Ishikawa (cell line): ENCODE data around the gene CLBA1.

Source experiments
- CEBPB ChIP-seq: IDR thresholded peaks from 2 replicates; pipeline ENCODE4 v1.6.1; 2012
- EGR1 ChIP-seq: IDR thresholded peaks from 2 replicates; pipeline ENCODE4 v1.6.1; 2012
- FOXM1 ChIP-seq: IDR thresholded peaks from 2 replicates; pipeline ENCODE4 v1.6.1; 2012; ENCODE audit warnings: low read depth, borderline replicate concordance
- RAD21 ChIP-seq: IDR thresholded peaks from 2 replicates; pipeline ENCODE4 v1.6.1; 2012; ENCODE audit warnings: low read depth
- TAF1 ChIP-seq: IDR thresholded peaks from 2 replicates; pipeline ENCODE4 v1.6.1; 2012; ENCODE audit warnings: low read depth, mild to moderate bottlenecking
- YY1 ChIP-seq: IDR thresholded peaks from 2 replicates; pipeline ENCODE4 v1.6.1; 2012; ENCODE audit warnings: low read depth
- ZBTB7A ChIP-seq: IDR thresholded peaks from 2 replicates; pipeline ENCODE4 v1.6.1; 2012; ENCODE audit warnings: low read depth
- TF ChIP-seq, protein P1 (sequence below): IDR thresholded peaks from 2 replicates; pipeline ENCODE4 v1.6.1; 2012
- TF ChIP-seq, protein P2 (sequence below): IDR thresholded peaks from 2 replicates; pipeline ENCODE4 v1.6.1; 2012; ENCODE audit warnings: low read depth, mild to moderate bottlenecking
- TF ChIP-seq, protein P3 (sequence below): IDR thresholded peaks from 2 replicates; pipeline ENCODE4 v1.6.1; 2012

DNA sequence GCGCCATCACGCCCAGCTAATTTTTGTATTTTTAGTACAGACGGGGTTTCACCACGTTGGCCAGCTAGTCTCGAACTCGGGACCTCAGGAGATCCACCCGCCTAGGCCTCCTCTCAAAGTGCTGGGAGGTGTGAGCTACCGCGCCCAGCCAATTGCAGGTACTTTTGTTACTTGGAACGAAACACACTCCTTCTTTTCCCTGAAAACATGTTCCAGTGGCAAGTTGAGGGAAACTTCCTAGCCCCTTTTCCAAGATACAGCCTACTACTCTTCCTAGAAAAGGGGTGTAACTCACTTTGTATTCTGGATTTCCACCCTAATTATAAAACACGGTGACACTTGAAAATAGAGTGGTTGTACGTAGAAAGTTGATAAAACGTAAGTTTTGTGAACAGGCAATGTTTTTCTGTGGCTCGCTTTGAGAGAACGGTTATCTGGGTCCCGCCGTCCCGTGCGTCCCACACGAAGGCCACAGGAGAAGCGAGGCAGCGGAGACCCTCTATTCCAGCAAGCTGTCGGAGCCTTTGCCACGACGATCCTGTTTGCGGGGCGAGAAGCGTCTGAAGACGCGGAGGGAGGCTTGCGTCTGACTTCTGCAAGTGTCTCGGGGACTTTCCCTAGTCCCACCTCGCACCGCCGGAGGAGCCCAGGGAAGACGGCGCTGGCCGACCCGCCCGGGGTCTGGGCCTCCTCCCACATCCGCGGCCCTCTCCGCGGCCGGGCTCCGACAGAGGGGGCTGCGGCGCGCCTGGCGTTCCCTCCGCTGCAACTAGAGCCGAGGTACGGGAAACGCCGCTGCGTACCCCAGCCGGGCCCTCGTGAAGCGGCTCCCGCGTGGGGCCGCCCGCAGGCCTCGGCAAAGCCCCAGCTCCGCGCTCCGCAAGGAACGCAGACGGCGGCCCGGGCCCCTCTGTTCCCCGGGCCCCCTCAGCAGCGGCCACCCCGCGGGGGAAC is 34.5 kb downstream of the CLBA1 start:
- TF ChIP-seq, protein P1, sequence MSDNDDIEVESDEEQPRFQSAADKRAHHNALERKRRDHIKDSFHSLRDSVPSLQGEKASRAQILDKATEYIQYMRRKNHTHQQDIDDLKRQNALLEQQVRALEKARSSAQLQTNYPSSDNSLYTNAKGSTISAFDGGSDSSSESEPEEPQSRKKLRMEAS, result no peak
- TF ChIP-seq YY1, result no peak
- no peak for TF ChIP-seq EGR1
- TF ChIP-seq, protein P2, sequence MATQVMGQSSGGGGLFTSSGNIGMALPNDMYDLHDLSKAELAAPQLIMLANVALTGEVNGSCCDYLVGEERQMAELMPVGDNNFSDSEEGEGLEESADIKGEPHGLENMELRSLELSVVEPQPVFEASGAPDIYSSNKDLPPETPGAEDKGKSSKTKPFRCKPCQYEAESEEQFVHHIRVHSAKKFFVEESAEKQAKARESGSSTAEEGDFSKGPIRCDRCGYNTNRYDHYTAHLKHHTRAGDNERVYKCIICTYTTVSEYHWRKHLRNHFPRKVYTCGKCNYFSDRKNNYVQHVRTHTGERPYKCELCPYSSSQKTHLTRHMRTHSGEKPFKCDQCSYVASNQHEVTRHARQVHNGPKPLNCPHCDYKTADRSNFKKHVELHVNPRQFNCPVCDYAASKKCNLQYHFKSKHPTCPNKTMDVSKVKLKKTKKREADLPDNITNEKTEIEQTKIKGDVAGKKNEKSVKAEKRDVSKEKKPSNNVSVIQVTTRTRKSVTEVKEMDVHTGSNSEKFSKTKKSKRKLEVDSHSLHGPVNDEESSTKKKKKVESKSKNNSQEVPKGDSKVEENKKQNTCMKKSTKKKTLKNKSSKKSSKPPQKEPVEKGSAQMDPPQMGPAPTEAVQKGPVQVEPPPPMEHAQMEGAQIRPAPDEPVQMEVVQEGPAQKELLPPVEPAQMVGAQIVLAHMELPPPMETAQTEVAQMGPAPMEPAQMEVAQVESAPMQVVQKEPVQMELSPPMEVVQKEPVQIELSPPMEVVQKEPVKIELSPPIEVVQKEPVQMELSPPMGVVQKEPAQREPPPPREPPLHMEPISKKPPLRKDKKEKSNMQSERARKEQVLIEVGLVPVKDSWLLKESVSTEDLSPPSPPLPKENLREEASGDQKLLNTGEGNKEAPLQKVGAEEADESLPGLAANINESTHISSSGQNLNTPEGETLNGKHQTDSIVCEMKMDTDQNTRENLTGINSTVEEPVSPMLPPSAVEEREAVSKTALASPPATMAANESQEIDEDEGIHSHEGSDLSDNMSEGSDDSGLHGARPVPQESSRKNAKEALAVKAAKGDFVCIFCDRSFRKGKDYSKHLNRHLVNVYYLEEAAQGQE, result no peak
- TF ChIP-seq, protein P3, sequence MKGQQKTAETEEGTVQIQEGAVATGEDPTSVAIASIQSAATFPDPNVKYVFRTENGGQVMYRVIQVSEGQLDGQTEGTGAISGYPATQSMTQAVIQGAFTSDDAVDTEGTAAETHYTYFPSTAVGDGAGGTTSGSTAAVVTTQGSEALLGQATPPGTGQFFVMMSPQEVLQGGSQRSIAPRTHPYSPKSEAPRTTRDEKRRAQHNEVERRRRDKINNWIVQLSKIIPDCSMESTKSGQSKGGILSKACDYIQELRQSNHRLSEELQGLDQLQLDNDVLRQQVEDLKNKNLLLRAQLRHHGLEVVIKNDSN, result no peak
- TF ChIP-seq CEBPB, result no peak
- TF ChIP-seq ZBTB7A, result no peak
- TF ChIP-seq RAD21, result no peak
- TF ChIP-seq TAF1, result no peak
- no peak for TF ChIP-seq FOXM1
